Gastroesophageal sphincter (tissue), 3 donors: ENCODE results near the gene TMTC4.
"Not testable (repeated sequence)": the region's sequence is repeated elsewhere in the genome, so short reads cannot be mapped to it uniquely, and the experiment has no call there.

Experiments
- CTCF ChIP-seq, 4 experiments: fragments of 200-600 bp in 2 of 4; fragments of 450-650 bp in 2 of 4; sonication (generic) in 1 of 4; IDR thresholded peaks; one replicate each; pipeline ENCODE4 v1.5.1; 2017 to 2019; ENCODE audit warnings: antibody characterized with exemption in 4 of 4, mild to moderate bottlenecking in 2 of 4, moderate library complexity in 2 of 4
- EP300 ChIP-seq: sonication (generic); formaldehyde crosslinking; IDR thresholded peaks from one replicate; pipeline ENCODE4 v1.6.1; 2017; ENCODE audit warnings: antibody characterized with exemption, mild to moderate bottlenecking
- POLR2AphosphoS5 ChIP-seq: sonication (generic); formaldehyde crosslinking; IDR thresholded peaks from one replicate; pipeline ENCODE4 v1.6.1; 2017; ENCODE audit warnings: antibody characterized with exemption

GRCh38 chr13:100577239-100577638 lies 97.4 kb downstream of the TMTC4 start:
- not testable (repeated sequence) for TF ChIP-seq CTCF (IDR thresholded peaks at IDR 0.05); EP300; POLR2AphosphoS5
